Esophagus muscularis mucosa (tissue), 3 donors: Measurements from ENCODE around the gene RAB25.

Experiments
- POLR2A ChIP-seq: fragments of 450-650 bp; IDR thresholded peaks from one replicate; pipeline ENCODE4 v1.6.1; 2017; ENCODE audit warnings: antibody characterized with exemption, moderate library complexity, mild to moderate bottlenecking, low read depth
- POLR2AphosphoS5 ChIP-seq, 2 donors: sonication (generic); formaldehyde crosslinking; IDR thresholded peaks; one replicate each; pipeline ENCODE4 v1.6.1; 2017; ENCODE audit warnings: antibody characterized with exemption in 2 of 2
- TF ChIP-seq, protein P1 (sequence below), 3 experiments: fragments of 200-600 bp in 2 of 3; fragments of 450-650 bp in 1 of 3; sonication (generic) in 2 of 3; IDR thresholded peaks; one replicate each; pipeline ENCODE4 v1.5.1; 2017 to 2019; ENCODE audit warnings: antibody characterized with exemption in 3 of 3, mild to moderate bottlenecking in 2 of 3, moderate library complexity in 1 of 3

DNA sequence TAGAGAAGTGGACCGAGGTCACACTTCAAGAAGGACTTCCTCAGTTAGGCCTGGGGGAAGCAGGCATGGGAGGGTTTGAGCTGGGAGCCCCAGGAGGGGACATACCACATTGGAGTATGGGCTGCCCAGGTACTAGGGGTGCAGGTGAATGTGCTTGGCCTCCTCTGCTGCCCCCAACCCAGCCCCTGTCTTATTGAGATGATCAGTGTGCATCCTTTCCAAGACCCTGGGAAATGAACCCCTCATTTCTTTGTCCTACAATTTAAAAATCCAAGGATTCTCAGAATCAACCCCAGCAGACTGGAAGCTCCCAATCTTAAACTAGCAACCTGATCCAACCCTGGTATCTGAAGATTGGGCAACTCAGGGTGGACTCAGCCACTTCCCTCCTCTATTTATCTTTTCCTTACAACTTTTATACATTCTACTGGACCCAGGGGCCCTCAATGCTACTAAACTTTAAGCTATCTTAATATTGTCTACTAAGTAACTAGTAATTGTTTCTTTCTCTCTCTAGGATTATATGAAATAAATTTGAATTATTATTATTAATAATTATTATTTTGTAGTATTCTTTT is 12.2 kb downstream of the RAB25 start:
- TF ChIP-seq, protein P1, sequence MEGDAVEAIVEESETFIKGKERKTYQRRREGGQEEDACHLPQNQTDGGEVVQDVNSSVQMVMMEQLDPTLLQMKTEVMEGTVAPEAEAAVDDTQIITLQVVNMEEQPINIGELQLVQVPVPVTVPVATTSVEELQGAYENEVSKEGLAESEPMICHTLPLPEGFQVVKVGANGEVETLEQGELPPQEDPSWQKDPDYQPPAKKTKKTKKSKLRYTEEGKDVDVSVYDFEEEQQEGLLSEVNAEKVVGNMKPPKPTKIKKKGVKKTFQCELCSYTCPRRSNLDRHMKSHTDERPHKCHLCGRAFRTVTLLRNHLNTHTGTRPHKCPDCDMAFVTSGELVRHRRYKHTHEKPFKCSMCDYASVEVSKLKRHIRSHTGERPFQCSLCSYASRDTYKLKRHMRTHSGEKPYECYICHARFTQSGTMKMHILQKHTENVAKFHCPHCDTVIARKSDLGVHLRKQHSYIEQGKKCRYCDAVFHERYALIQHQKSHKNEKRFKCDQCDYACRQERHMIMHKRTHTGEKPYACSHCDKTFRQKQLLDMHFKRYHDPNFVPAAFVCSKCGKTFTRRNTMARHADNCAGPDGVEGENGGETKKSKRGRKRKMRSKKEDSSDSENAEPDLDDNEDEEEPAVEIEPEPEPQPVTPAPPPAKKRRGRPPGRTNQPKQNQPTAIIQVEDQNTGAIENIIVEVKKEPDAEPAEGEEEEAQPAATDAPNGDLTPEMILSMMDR (IDR thresholded peaks at IDR 0.05), result no peak
- TF ChIP-seq POLR2A, result no peak
- TF ChIP-seq POLR2AphosphoS5 (IDR thresholded peaks at IDR 0.05), result no peak
